HCT116 (cell line): Measurements from ENCODE around the gene NUDT14. TPM values are rescaled to one million over a fixed set of nuclear protein-coding genes. Genes with fewer than 3 reads are reported as not detected.
A peak's percentile ranks its signal among the peaks of the same experiment; 100 is the strongest.

ENCODE experiments used
- ATAC-seq: fragments of 200-7000 bp; cut with Tn5 transposase; 2 replicates; pipeline ENCODE4 v1.9.1; 2020; ENCODE audit warnings: mild to moderate bottlenecking, moderate library complexity
- Bru-seq: library from RNA; stranded (reverse); fragments of 400-500 nt; gene quantifications from one replicate; lab custom pipeline; 2021; lab: Mats Ljungman, UMichigan
- BruChase-seq, 2 experiments: library from RNA; stranded (reverse); fragments of 400-500 nt; gene quantifications; one replicate each; lab custom pipeline; 2021; lab: Mats Ljungman, UMichigan
- BruUV-seq: library from RNA; stranded (reverse); fragments of 400-500 nt; replicated peaks from 2 replicates; lab custom pipeline; 2021; lab: Mats Ljungman, UMichigan
- CTCF ChIA-PET: fragments of 300-600 bp; sonication (Branson Sonifier 250); formaldehyde crosslinking; loops from one replicate; lab custom pipeline; 2021; ENCODE audit warnings: antibody characterized with exemption; lab: Charles Lee
- POLR2A ChIA-PET: fragments of 300-600, 350-600 bp; sonication (Branson Sonifier 250); formaldehyde crosslinking; loops from one replicate; lab custom pipeline; 2021; ENCODE audit warnings: antibody characterized with exemption; lab: Charles Lee
- RAD21 ChIA-PET, 2 experiments: fragments of 300-600 bp; sonication (Branson Sonifier 250); formaldehyde crosslinking; loops; one replicate each; lab custom pipeline; 2023; ENCODE audit warnings: low total read pairs in 2 of 2; ENCODE audit not compliant: uncharacterized antibody in 2 of 2, unreplicated experiment in 2 of 2, low non-redundant PET in 1 of 2; lab: Charles Lee
- DNase-seq: peaks from one replicate; pipeline ENCODE4 v3.0.0-alpha.2; 2010; ENCODE audit warnings: low read depth, low spot score
- H2AFZ ChIP-seq: fragments of 200-600 bp; shearing (Covaris generic), sonication (generic); 2 replicates; pipeline ENCODE4 v1.6.1; 2017; ENCODE audit warnings: low read depth, mixed run types, mixed read lengths, antibody characterized with exemption, low read length; ENCODE audit not compliant: poor library complexity, severe bottlenecking
- H3K27ac ChIP-seq: 2 replicates; pipeline ENCODE4 v1.5.1; 2012; ENCODE audit warnings: low read depth, low read length
- H3K27me3 ChIP-seq: fragments of 200-600 bp; sonication (generic); 2 replicates; pipeline ENCODE4 v1.6.1; 2016; ENCODE audit warnings: mixed run types, low read length, mixed read lengths; ENCODE audit not compliant: insufficient read depth
- H3K36me3 ChIP-seq, 2 experiments: fragments of 200-500 bp in 1 of 2; fragments of 200-600 bp in 1 of 2; sonication (Bioruptor generic) in 1 of 2; sonication (generic) in 1 of 2; 2 replicates each; pipeline versions ENCODE4 v1.5.1 to v1.6.1; 2014 to 2016; ENCODE audit warnings: low read length in 2 of 2, inconsistent platforms in 1 of 2, mixed read lengths in 1 of 2, mixed run types in 1 of 2; ENCODE audit not compliant: insufficient read depth in 2 of 2, control insufficient read depth in 1 of 2
- H3K4me1 ChIP-seq, 2 experiments: fragments of 200-600 bp in 1 of 2; sonication (generic) in 1 of 2; 2 replicates each; pipeline versions ENCODE4 v1.5.1 to v1.6.1; 2012 to 2017; ENCODE audit warnings: low read length in 2 of 2, inconsistent platforms in 1 of 2, mild to moderate bottlenecking in 1 of 2, mixed read lengths in 1 of 2, mixed run types in 1 of 2, moderate library complexity in 1 of 2; ENCODE audit not compliant: insufficient read depth in 2 of 2, control insufficient read depth in 1 of 2
- H3K4me2 ChIP-seq: fragments of 200-600 bp; sonication (generic); 2 replicates; pipeline ENCODE4 v1.6.1; 2017; ENCODE audit warnings: mixed run types, low read length, mixed read lengths
- H3K4me3 ChIP-seq, 2 experiments: fragments of 200-600 bp in 1 of 2; sonication (generic) in 1 of 2; replicated peaks in 1 of 2; 2 replicates each; pipeline ENCODE4 v1.5.1; 2011 to 2016; ENCODE audit warnings: low read length in 2 of 2, control low read depth in 1 of 2, low read depth in 1 of 2, mild to moderate bottlenecking in 1 of 2, mixed read lengths in 1 of 2, mixed run types in 1 of 2
- H3K79me2 ChIP-seq: fragments of 200-600 bp; sonication (generic); 2 replicates; pipeline ENCODE4 v1.6.1; 2017; ENCODE audit warnings: mild to moderate bottlenecking, mixed run types, low read length, moderate library complexity, mixed read lengths; ENCODE audit not compliant: insufficient read depth
- H3K9ac ChIP-seq: fragments of 200-600 bp; sonication (generic); 2 replicates; pipeline ENCODE4 v1.6.1; 2016; ENCODE audit warnings: low read length, mixed read lengths
- H3K9me2 ChIP-seq: fragments of 200-600 bp; sonication (generic), shearing (Covaris generic); 2 replicates; pipeline ENCODE4 v1.6.1; 2017; ENCODE audit warnings: mixed run types, mild to moderate bottlenecking, moderate library complexity; ENCODE audit not compliant: insufficient read depth
- H3K9me3 ChIP-seq, 2 experiments: fragments of 200-500 bp in 1 of 2; fragments of 200-600 bp in 1 of 2; sonication (Bioruptor generic) in 1 of 2; sonication (generic) in 1 of 2; 2 replicates each; pipeline ENCODE4 v1.6.1; 2014 to 2017; ENCODE audit warnings: low read length in 2 of 2, mixed read lengths in 2 of 2, inconsistent platforms in 1 of 2, low read depth in 1 of 2, mild to moderate bottlenecking in 1 of 2, mixed run types in 1 of 2, moderate library complexity in 1 of 2; ENCODE audit not compliant: control insufficient read depth in 1 of 2, insufficient read depth in 1 of 2
- H4K20me1 ChIP-seq: fragments of 200-600 bp; sonication (generic), shearing (Covaris generic); 2 replicates; pipeline ENCODE4 v1.6.1; 2017; ENCODE audit warnings: mixed run types, mild to moderate bottlenecking, moderate library complexity; ENCODE audit not compliant: insufficient read depth
- EGR1 ChIP-seq: IDR thresholded peaks from 2 replicates; pipeline ENCODE4 v1.6.1; 2012; ENCODE audit warnings: low read depth
- MAX ChIP-seq: IDR thresholded peaks from 2 replicates; pipeline ENCODE4 v1.6.1; 2012
- POLR2A ChIP-seq: IDR thresholded peaks from 2 replicates; pipeline ENCODE4 v1.7.0; 2011; ENCODE audit warnings: borderline replicate concordance; ENCODE audit not compliant: insufficient read depth, insufficient read length; ENCODE audit errors: extremely low read depth
- POLR2AphosphoS5 ChIP-seq: IDR thresholded peaks from 2 replicates; pipeline ENCODE4 v1.6.1; 2011; ENCODE audit warnings: mild to moderate bottlenecking, low read depth, low read length, moderate library complexity
- REST ChIP-seq: IDR thresholded peaks from 2 replicates; pipeline ENCODE4 v1.6.1; 2012; ENCODE audit warnings: low read depth
- TCF7L2 ChIP-seq: IDR thresholded peaks from 2 replicates; pipeline ENCODE4 v1.7.0; 2011; ENCODE audit warnings: borderline replicate concordance, inconsistent platforms; ENCODE audit not compliant: insufficient read depth, insufficient read length; ENCODE audit errors: extremely low read depth
- intact Hi-C: fragments of 100-400 bp; cut with micrococcal nuclease; formaldehyde crosslinking; loops from 2 replicates; pipeline ENCODE4 v1.10.0; 2022
- long read RNA-seq: library from polyadenylated mRNA; unstranded; transcript quantifications from one replicate; pipeline ENCODE4 v2.0.0, GENCODE V29; 2021; ENCODE audit not compliant: unreplicated experiment
- polyA plus RNA-seq: library from polyadenylated mRNA; unstranded; fragments of >200 nt; gene quantifications from 2 replicates; pipeline ENCODE4 v1.2.1, GENCODE V29; 2012; ENCODE audit warnings: missing spikeins
- total RNA-seq: library from RNA; stranded (reverse); gene quantifications from one replicate; pipeline ENCODE4 v1.2.1, GENCODE V29; 2021; ENCODE audit not compliant: unreplicated experiment
- TF ChIP-seq, protein P1 (sequence below): IDR thresholded peaks from 2 replicates; pipeline ENCODE4 v1.6.1; 2012
- TF ChIP-seq, protein P2 (sequence below), 3 experiments: fragments of 200-600 bp in 1 of 3; sonication (generic) in 1 of 3; IDR thresholded peaks in 2 of 3; conservative IDR thresholded peaks in 1 of 3; 2 replicates each; pipeline ENCODE4 v1.5.1; 2012 to 2017; ENCODE audit warnings: low read depth in 2 of 3, low read length in 2 of 3, antibody characterized with exemption in 1 of 3, borderline replicate concordance in 1 of 3, control low read depth in 1 of 3, mild to moderate bottlenecking in 1 of 3, mixed read lengths in 1 of 3, mixed run types in 1 of 3, moderate library complexity in 1 of 3; ENCODE audit not compliant: insufficient read depth in 1 of 3

The NUDT14 gene
- total RNA-seq (56.1 TPM), Bru-seq, nascent RNA (percentile 67 among the genes with signal in this experiment), BruChase-seq, experiment 1, labeled RNA remaining after a 6-hour chase (percentile 84 among the genes with signal in this experiment), BruChase-seq, experiment 2, labeled RNA remaining after a 2-hour chase (percentile 82 among the genes with signal in this experiment)
- 41.5 and 42.8 TPM in 2 replicates for polyA plus RNA-seq
- long read RNA-seq, transcript NUDT14-201 (4 exons, 570 nt) = minor isoform, 6 of 39 reads
- long read RNA-seq, transcript NUDT14-202 (5 exons, 845 nt) = major isoform, 11 of 39 reads
- long read RNA-seq, partial matches to known transcripts = 2 of 39 reads
- long read RNA-seq, other reads (novel, unspliced or antisense) = 17 of 39 reads

DNA sequence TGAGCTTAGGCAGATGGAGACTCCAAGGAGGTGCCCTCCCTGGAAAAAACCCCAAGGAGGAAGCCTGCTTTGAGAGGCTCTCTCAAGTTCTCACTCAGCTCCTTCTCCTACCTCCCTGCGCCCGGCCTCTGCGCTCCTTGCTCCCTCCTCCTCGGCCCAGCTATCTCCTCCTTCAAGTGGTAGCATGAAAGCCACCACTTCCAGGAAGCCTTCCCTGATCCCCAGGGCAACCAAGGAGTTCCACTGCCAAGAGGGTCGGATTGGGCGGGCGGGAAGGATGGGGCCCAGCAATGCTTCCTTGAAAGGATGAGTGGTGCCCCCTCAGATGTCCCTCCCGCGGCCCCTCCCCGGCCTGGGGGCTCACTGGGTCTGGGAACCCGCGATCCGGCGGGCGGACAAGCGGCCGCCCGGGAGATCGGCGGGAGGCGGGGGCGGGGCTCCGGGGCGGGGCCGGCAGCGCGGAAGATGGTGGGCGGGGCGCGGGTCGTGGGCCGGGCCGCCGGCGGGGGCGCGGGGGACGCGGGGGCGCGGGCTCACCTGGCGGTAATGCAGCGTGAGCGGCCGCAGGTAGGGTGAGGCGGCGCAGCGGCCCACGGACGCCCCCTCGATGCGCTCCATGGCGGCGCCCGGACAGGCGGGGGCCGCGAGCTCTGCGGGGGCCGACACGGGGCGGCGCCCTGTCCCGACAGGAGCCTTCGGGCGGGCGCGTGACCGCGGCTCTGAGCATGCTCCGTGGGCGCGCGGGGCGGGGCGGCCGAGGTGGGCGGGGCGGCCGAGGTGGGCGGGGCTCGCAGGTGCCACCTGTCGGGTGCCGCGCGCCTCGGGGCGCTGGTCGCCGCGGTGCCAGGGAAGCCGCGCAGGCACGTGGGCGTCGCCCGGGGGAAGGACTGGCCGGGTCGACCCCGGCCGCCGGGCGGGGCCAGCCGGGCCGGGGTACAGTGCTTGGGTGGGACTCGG, at the start of gene NUDT14:
Gene NUDT14 (minus strand): TSS at position 721 of the 957 bp plus-strand sequence. CDS start 103 bp downstream, at position 618.
- Histone ChIP-seq H3K79me2 (no peaks in the 10 kb centered on the region), H3K4me3 (peak within 1 kb of the TSS; percentile 63 to 68), H2AFZ (no peak within 1 kb of the TSS), H3K9ac (peak within 1 kb of the TSS; percentile 60), H3K9me3 (no peaks in the 10 kb centered on the region), H3K4me2 (peak within 1 kb of the TSS; percentile 92), H3K9me2 (no peaks in the 10 kb centered on the region), H4K20me1 (no peaks in the 10 kb centered on the region), H3K4me1 (peaks cover 12 to 33% of the 10 kb centered on the region in 2 experiments), H3K27ac (peak within 1 kb of the TSS; percentile 60; the same call in 1 of the 2 replicates), H3K36me3 (no peaks in the 10 kb centered on the region), H3K27me3 (no peaks in the 10 kb centered on the region)
- ATAC-seq (peak; percentile 88), DNase-seq (peak; percentile 46)
- POLR2A ChIA-PET = no interaction called here
- CTCF ChIA-PET = interaction anchor here (0.7 kb wide), 1 partner anchor 593 kb away, joined by 3 read pairs; no protein-coding TSS in a partner anchor
- peak; percentile 88; the same call in 1 of the 2 replicates for TF ChIP-seq MAX
- no peak for TF ChIP-seq POLR2A
- TF ChIP-seq EGR1 = peak; percentile 66
- peak; percentile 74 for TF ChIP-seq POLR2AphosphoS5
- no TSS peak for BruUV-seq
- intact Hi-C loops = loop anchor here (5.0 kb wide), 1 partner anchor 89 kb away; no protein-coding TSS in a partner anchor
- RAD21 ChIA-PET = no interaction called here

GRCh38 chr14:105229099-105229655, 48.1 kb upstream of the NUDT14 start:
- Histone ChIP-seq H4K20me1 (no peaks in the 10 kb centered on the region), H3K9me3 (no peaks in the 10 kb centered on the region), H3K79me2 (peaks cover 4% of the 10 kb centered on the region), H3K27ac (no peak overlapping the region), H3K36me3 (0 out of 4 replicates have a peak, but pooled peaks cover 0 to 2% of the 10 kb centered on the region in 2 experiments), H3K4me3 (no peak overlapping the region), H3K4me2 (no peak overlapping the region), H2AFZ (no peak overlapping the region), H3K27me3 (no peaks in the 10 kb centered on the region), H3K4me1 (no peaks in the 10 kb centered on the region), H3K9ac (no peak overlapping the region), H3K9me2 (no peaks in the 10 kb centered on the region)
- no TSS peak for BruUV-seq
- intact Hi-C loops = no loop called here
- DNase-seq (no peak), ATAC-seq (no peak)
- RAD21 ChIA-PET = no interaction called here
- CTCF ChIA-PET = no interaction called here
- POLR2A ChIA-PET = no interaction called here
- TF ChIP-seq TCF7L2 (no peak), REST (no peak)
- TF ChIP-seq, protein P1, sequence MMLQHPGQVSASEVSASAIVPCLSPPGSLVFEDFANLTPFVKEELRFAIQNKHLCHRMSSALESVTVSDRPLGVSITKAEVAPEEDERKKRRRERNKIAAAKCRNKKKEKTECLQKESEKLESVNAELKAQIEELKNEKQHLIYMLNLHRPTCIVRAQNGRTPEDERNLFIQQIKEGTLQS = no peak
- TF ChIP-seq, protein P2, sequence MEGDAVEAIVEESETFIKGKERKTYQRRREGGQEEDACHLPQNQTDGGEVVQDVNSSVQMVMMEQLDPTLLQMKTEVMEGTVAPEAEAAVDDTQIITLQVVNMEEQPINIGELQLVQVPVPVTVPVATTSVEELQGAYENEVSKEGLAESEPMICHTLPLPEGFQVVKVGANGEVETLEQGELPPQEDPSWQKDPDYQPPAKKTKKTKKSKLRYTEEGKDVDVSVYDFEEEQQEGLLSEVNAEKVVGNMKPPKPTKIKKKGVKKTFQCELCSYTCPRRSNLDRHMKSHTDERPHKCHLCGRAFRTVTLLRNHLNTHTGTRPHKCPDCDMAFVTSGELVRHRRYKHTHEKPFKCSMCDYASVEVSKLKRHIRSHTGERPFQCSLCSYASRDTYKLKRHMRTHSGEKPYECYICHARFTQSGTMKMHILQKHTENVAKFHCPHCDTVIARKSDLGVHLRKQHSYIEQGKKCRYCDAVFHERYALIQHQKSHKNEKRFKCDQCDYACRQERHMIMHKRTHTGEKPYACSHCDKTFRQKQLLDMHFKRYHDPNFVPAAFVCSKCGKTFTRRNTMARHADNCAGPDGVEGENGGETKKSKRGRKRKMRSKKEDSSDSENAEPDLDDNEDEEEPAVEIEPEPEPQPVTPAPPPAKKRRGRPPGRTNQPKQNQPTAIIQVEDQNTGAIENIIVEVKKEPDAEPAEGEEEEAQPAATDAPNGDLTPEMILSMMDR (IDR thresholded peaks at IDR 0.05 in 2 of 3, conservative IDR thresholded peaks at IDR 0.05 in 1 of 3; ENCODE audit: borderline replicate concordance in 1 of 3, insufficient read depth in 1 of 3, low read depth in 2 of 3, low read length in 2 of 3) = no peak
